Measurements from ENCODE around the gene NPPC. TPM values are rescaled to one million over a fixed set of nuclear protein-coding genes. Genes with fewer than 3 reads are reported as not detected.
"Not testable (repeated sequence)": the region's sequence is repeated elsewhere in the genome, so short reads cannot be mapped to it uniquely, and the experiment has no call there.

NPPC gene
- polyA plus RNA-seq, 2 of the 4 experiments (the other 2 are of a cell fraction) = not detected

DNA sequence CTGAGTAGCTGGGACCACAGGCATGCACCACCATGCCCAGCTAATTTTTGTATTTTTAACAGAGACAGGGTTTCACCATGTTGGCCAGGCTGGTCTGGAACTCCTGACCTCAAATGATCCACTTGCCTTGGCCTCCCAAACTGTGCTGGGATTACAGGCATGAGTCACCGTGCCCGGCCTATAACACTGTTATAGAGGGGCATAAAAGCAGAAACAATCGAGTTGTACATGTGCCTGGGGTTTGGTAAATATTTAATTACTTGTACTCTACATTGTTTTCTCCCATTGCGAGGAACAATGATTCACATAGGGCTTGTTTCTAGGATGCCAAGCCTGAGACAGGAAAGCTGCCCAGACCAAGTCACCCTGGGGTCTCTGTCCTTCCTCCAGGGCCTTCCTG, 45.8 kb downstream of the NPPC start:
- ATAC-seq (peak in 1 of 2 experiments; percentile 58; a peak in 3 of 6 replicates), DNase-seq (ENCODE audit: low read depth in 1 of 2, low spot score in 1 of 2) (peak; percentile 16 to 29)
- Histone ChIP-seq H3K4me2 (peak overlapping the region; percentile 13; the same call in 1 of the 3 replicates), H3K4me1 (peaks cover 15% of the 10 kb centered on the region; the same call in 2 of the 3 replicates), H3K27ac (peak overlapping the region in 1 of 2 experiments; percentile 30; a peak in 1 of 6 replicates)
- CTCF ChIA-PET = interaction anchor here (1.1 to 2.7 kb wide), 2 partner anchors 19 to 28 kb away, joined by 3 to 16 read pairs; no protein-coding TSS in a partner anchor
- H3K4me3 ChIP-seq; POLR2A ChIA-PET; FAIRE-seq; H3K9me3 ChIP-seq; TF ChIP-seq FOSL2 (IDR thresholded peaks at IDR 0.05): not testable (repeated sequence)
- WGBS (ENCODE audit: missing lambda C conversion rate) = 10% methylated on average over 4 of the region's 4 CpGs
- peak; percentile 48; the same call in 1 of the 2 replicates for TF ChIP-seq FOSL2 (CRISPR knock-in tag; IDR thresholded peaks at IDR 0.05)

DNA sequence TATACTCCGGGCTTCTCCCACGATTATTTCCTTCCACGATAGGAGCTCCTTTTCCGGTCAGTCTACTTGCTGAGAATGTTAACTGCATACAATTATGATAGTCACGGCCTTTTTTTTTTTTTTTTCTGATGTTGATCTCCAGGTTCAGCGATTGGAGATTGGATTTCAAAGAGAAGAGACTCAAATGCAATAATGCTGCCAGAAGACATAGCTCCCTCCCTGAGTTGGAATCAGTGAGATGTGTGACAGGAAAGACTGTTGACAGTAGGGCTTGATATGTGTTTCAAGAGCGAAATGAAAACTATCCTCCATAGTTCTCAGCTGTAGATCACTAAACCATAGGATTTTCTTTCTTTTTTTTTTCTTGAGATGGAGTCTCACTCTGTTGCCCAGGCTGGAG, 47.0 kb downstream of the NPPC start:
- ATAC-seq = no peak
- no peak for TF ChIP-seq ZNF302 (CRISPR knock-in tag; IDR thresholded peaks at IDR 0.05)
- TF ChIP-seq GATA3 (IDR thresholded peaks at IDR 0.05; ENCODE audit: borderline replicate concordance) = no peak
- no peak for TF ChIP-seq MYC (IDR thresholded peaks at IDR 0.05; ENCODE audit: borderline replicate concordance, low read length)
- no peak for TF ChIP-seq ZFP36 (IDR thresholded peaks at IDR 0.05; ENCODE audit: borderline replicate concordance, partially characterized antibody)
- no peak for TF ChIP-seq FOSL2 (IDR thresholded peaks at IDR 0.05)
- no peak for TF ChIP-seq FOSL2 (CRISPR knock-in tag; IDR thresholded peaks at IDR 0.05)
- TF ChIP-seq CHD4 (IDR thresholded peaks at IDR 0.05; ENCODE audit: borderline replicate concordance) = no peak
- TF ChIP-seq, protein P1, sequence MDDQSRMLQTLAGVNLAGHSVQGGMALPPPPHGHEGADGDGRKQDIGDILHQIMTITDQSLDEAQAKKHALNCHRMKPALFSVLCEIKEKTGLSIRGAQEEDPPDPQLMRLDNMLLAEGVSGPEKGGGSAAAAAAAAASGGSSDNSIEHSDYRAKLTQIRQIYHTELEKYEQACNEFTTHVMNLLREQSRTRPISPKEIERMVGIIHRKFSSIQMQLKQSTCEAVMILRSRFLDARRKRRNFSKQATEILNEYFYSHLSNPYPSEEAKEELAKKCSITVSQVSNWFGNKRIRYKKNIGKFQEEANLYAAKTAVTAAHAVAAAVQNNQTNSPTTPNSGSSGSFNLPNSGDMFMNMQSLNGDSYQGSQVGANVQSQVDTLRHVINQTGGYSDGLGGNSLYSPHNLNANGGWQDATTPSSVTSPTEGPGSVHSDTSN (IDR thresholded peaks at IDR 0.05) = no peak
- TF ChIP-seq, protein P2, sequence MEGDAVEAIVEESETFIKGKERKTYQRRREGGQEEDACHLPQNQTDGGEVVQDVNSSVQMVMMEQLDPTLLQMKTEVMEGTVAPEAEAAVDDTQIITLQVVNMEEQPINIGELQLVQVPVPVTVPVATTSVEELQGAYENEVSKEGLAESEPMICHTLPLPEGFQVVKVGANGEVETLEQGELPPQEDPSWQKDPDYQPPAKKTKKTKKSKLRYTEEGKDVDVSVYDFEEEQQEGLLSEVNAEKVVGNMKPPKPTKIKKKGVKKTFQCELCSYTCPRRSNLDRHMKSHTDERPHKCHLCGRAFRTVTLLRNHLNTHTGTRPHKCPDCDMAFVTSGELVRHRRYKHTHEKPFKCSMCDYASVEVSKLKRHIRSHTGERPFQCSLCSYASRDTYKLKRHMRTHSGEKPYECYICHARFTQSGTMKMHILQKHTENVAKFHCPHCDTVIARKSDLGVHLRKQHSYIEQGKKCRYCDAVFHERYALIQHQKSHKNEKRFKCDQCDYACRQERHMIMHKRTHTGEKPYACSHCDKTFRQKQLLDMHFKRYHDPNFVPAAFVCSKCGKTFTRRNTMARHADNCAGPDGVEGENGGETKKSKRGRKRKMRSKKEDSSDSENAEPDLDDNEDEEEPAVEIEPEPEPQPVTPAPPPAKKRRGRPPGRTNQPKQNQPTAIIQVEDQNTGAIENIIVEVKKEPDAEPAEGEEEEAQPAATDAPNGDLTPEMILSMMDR (IDR thresholded peaks at IDR 0.05) = no peak
- no peak for TF ChIP-seq RARB (CRISPR knock-in tag; IDR thresholded peaks at IDR 0.05)
- TF ChIP-seq PHF8 (IDR thresholded peaks at IDR 0.05; ENCODE audit: borderline replicate concordance, low read depth) = no peak
- 91% methylated on average over 7 of the region's 7 CpGs for WGBS (ENCODE audit: missing lambda C conversion rate)
- Histone ChIP-seq H3K4me1 (peaks cover 19% of the 10 kb centered on the region; the same call in 2 of the 3 replicates), H3K9me3 (no peaks in the 10 kb centered on the region), H3K4me3 (no peak overlapping the region), H3K4me2 (no peak overlapping the region), H3K27ac (no peak overlapping the region)
- no peak for DNase-seq (ENCODE audit: low read depth in 1 of 2, low spot score in 1 of 2)
- no peak for FAIRE-seq
- CTCF ChIA-PET = interaction anchor here (1.2 to 2.7 kb wide), 2 partner anchors 21 to 27 kb away, joined by 5 to 16 read pairs; no protein-coding TSS in a partner anchor
- POLR2A ChIA-PET = no interaction called here

DNA sequence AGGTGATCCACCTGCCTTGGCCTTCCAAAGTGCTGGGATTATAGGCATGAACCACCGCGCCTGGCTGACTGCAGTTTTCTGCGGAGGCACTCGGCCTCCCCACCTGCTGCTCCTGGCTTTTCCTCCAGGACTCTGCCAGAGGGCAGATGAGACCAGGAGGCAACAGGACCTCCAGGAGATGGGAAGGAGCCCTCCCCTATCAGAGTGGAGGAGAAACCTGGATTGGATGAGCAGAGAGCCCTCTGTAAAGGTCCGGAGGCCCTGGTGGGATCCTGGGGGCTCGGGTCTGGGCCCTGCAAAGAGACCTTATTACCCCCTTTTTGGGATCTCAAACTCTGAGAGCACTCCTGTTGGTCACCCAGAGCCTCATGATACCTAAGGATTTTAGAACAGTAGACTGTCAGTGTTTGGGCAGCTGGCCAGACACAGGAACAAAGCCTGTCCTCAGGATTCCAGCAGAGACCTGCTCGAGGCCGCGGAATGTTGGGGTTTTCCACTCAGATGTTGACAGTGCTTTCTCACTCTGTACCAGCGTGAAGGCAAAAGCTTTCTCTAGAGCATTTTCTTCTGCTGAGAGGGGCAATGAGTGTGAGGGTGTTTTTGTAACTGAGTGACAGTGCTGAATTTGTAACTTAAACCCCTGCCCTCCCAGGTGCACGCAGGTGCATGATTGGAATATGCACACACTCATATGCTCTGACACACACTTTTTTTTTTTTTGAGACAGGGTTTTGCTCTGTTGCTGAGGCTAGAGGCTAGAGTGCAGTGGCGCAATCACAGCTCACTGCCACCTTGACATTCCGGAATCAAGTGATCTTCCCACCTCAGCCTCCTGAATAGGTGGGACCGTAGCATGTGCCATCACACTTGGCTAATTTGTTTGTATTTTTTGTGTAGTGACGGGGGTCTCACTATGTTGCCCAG, 48.4 kb downstream of the NPPC start:
- no peaks in the 10 kb centered on the region for H3K9me3 ChIP-seq
- peak overlapping the region; percentile 35; the same call in 1 of the 3 replicates for H3K4me2 ChIP-seq
- H3K4me1 ChIP-seq = peaks cover 19% of the 10 kb centered on the region; the same call in 2 of the 3 replicates
- no peak overlapping the region for H3K4me3 ChIP-seq
- no peak for TF ChIP-seq RNF2 (IDR thresholded peaks at IDR 0.05; ENCODE audit: borderline replicate concordance, low read depth)
- TF ChIP-seq CEBPB (IDR thresholded peaks at IDR 0.05) = peak in 1 of 2 experiments; percentile 70; a peak in 2 of 4 replicates
- TF ChIP-seq, protein P3, sequence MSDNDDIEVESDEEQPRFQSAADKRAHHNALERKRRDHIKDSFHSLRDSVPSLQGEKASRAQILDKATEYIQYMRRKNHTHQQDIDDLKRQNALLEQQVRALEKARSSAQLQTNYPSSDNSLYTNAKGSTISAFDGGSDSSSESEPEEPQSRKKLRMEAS (IDR thresholded peaks at IDR 0.05) = 0 out of 2 replicates have a peak, but pooled peaks have one; percentile 25
- ATAC-seq (peak; percentile 70 to 83), DNase-seq (ENCODE audit: low read depth in 1 of 2, low spot score in 1 of 2) (peak; percentile 36 to 55), FAIRE-seq (no peak)
- 55% methylated on average over 15 of the region's 15 CpGs for WGBS (ENCODE audit: missing lambda C conversion rate)
- CTCF ChIA-PET = interaction anchor here (0.8 to 2.7 kb wide), 2 partner anchors 22 to 28 kb away, joined by 3 to 16 read pairs; no protein-coding TSS in a partner anchor
- H3K27ac ChIP-seq = peak overlapping the region in 1 of 2 experiments; percentile 55; a peak in 2 of 6 replicates
- POLR2A ChIA-PET = no interaction called here

Measured in A549 (cell line).